ENCODE results near the gene CES5A. TPM values are rescaled to one million over a fixed set of nuclear protein-coding genes. Genes with fewer than 3 reads are reported as not detected.

The CES5A gene
- polyA plus RNA-seq, 2 of the 4 experiments (the other 2 are of a cell fraction): not detected

- 8% methylated on average over 4 of the region's 4 CpGs for WGBS (ENCODE audit: missing lambda C conversion rate)
- no peaks in the 10 kb centered on the region for H3K4me1 ChIP-seq
- H3K9me3 ChIP-seq: no peaks in the 10 kb centered on the region; the same call in 2 of the 3 replicates
- H3K27ac ChIP-seq: no peak overlapping the region
- TF ChIP-seq FOSL2 (IDR thresholded peaks at IDR 0.05) (no peak), FOSL2 (CRISPR knock-in tag; IDR thresholded peaks at IDR 0.05) (no peak), MYC (IDR thresholded peaks at IDR 0.05; ENCODE audit: borderline replicate concordance, low read length) (no peak), HMGXB4 (CRISPR knock-in tag; IDR thresholded peaks at IDR 0.05; ENCODE audit: borderline replicate concordance) (no peak), TP53 (CRISPR knock-in tag; IDR thresholded peaks at IDR 0.05) (no peak), TFCP2L1 (CRISPR knock-in tag; IDR thresholded peaks at IDR 0.05) (no peak), NR3C1 (IDR thresholded peaks at IDR 0.05) (no peak), EP300 (IDR thresholded peaks at IDR 0.05) (no peak), RAD21 (conservative IDR thresholded peaks at IDR 0.05 in 1 of 2, IDR thresholded peaks at IDR 0.05 in 1 of 2) (no peak), HOXA7 (CRISPR knock-in tag; IDR thresholded peaks at IDR 0.05) (no peak), PBX3 (IDR thresholded peaks at IDR 0.05) (no peak), CBX2 (IDR thresholded peaks at IDR 0.05; ENCODE audit: borderline replicate concordance, low read depth) (no peak), BHLHE40 (IDR thresholded peaks at IDR 0.05; ENCODE audit: low read depth, low read length) (no peak), KDM1A (IDR thresholded peaks at IDR 0.05; ENCODE audit: low read depth) (no peak)
- FAIRE-seq (no peak), ATAC-seq (no peak), DNase-seq (ENCODE audit: low read depth in 1 of 2, low spot score in 1 of 2) (no peak)
- POLR2A ChIA-PET: no interaction called here
- H3K4me3 ChIP-seq: no peak overlapping the region
- CTCF ChIA-PET: interaction anchor here (1.4 kb wide), 1 partner anchor 36 kb away, joined by 7 read pairs; no protein-coding TSS in a partner anchor
- H3K4me2 ChIP-seq: no peak overlapping the region
These were observed 33.5 kb upstream of the CES5A start for GRCh38 chr16:55908641-55909040.

- FAIRE-seq (no peak), DNase-seq (ENCODE audit: low read depth in 1 of 2, low spot score in 1 of 2) (no peak), ATAC-seq (no peak)
- Histone ChIP-seq H3K4me3 (no peak overlapping the region), H3K4me1 (no peaks in the 10 kb centered on the region), H3K9me3 (peaks cover 3% of the 10 kb centered on the region; the same call in 2 of the 3 replicates), H3K4me2 (no peak overlapping the region), H3K27ac (no peak overlapping the region)
- no peak for TF ChIP-seq KDM5A (IDR thresholded peaks at IDR 0.05)
- no peak for TF ChIP-seq BCL3 (IDR thresholded peaks at IDR 0.05)
- no peak for TF ChIP-seq CEBPB (IDR thresholded peaks at IDR 0.05)
- TF ChIP-seq EHF (CRISPR knock-in tag; IDR thresholded peaks at IDR 0.05): no peak
- TF ChIP-seq ZSCAN20 (CRISPR knock-in tag; IDR thresholded peaks at IDR 0.05): no peak
- no peak for TF ChIP-seq RFX5 (IDR thresholded peaks at IDR 0.05)
- TF ChIP-seq MAFK (IDR thresholded peaks at IDR 0.05; ENCODE audit: partially characterized antibody): no peak
- TF ChIP-seq HOXA7 (CRISPR knock-in tag; IDR thresholded peaks at IDR 0.05): no peak
- TF ChIP-seq CTCF (IDR thresholded peaks at IDR 0.05): no peak
- TF ChIP-seq ZC3H11A (IDR thresholded peaks at IDR 0.05): no peak
- no peak for TF ChIP-seq CBX8 (IDR thresholded peaks at IDR 0.05)
- no peak for TF ChIP-seq MAX (IDR thresholded peaks at IDR 0.05)
- no peak for TF ChIP-seq PHF8 (IDR thresholded peaks at IDR 0.05; ENCODE audit: borderline replicate concordance, low read depth)
- no peak for TF ChIP-seq CHD2 (IDR thresholded peaks at IDR 0.05; ENCODE audit: low read length, partially characterized antibody)
- TF ChIP-seq NR3C1 (IDR thresholded peaks at IDR 0.05): no peak
- TF ChIP-seq ELK1 (IDR thresholded peaks at IDR 0.05; ENCODE audit: low read depth, low read length): no peak
- TF ChIP-seq NFE2L2 (conservative IDR thresholded peaks at IDR 0.05; ENCODE audit: low read length): no peak
- TF ChIP-seq HMGXB4 (CRISPR knock-in tag; IDR thresholded peaks at IDR 0.05; ENCODE audit: borderline replicate concordance): no peak
- TF ChIP-seq HES2 (IDR thresholded peaks at IDR 0.05): no peak
- TF ChIP-seq BHLHE40 (IDR thresholded peaks at IDR 0.05; ENCODE audit: low read depth, low read length): no peak
- CTCF ChIA-PET: interaction anchor here (1.4 kb wide), 1 partner anchor 37 kb away, joined by 7 read pairs; no protein-coding TSS in a partner anchor
- POLR2A ChIA-PET: no interaction called here
- 53% methylated on average over 3 of the region's 3 CpGs for WGBS (ENCODE audit: missing lambda C conversion rate)
These were observed 32.5 kb upstream of the CES5A start for GRCh38 chr16:55907661-55908060.
